ENCODE measurements around the gene MBD6.

Gene MBD6

DNA sequence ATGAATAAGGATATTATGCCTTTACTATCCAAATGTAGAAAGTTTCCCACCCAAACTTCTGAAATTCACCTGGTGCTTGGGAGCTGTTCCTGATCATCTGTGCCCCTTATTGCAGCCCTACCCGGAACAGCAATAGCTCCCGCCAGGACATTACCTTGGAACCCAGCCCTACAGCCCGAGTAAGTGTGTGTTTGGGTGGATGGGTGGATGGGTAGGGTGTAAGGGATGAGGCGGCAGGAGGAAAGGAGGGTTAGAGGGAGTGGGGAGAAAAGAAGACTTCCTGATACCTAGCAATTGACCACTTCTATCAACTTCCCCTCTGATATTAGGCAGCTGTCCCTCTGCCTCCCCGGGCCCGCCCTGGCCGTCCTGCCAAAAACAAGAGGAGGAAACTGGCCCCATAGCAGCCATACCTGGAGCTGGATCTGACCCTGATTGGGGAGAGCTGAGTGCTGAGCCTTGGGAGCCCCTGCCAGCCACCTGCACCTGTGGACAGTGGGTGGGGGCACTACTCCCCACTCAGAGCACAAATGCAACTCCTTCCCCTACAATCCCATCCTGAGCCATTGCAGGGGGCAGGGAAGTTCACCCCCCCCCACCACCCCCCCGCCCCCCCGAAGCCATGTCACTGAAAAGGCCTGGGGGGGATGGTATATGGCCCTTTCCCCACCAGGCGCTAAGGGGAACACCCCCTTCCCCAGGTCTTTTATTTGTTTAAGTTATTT lies 6.4 kb downstream of the MBD6 start:
- DNase-seq = no peak

DNA sequence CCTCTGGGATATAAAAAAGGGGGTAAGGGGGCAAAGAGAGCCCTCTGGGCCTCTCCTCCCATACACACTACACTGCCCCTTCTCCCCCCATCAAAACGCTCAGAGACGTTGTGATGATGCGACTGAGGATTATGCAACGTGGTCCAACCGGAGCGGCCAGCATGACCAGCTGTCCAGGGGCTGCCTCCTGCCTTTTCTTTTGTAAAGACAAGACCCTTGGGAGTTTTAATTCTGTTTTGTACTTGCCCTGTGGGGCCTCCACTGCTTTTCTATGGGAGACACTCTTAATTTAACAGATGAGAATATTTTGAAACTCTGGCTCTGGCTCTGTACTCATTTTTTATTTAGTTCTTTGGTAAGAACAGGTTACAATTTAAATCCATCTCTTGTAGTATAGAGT lies 7.2 kb downstream of the MBD6 start:
- no peak for DNase-seq

DNA sequence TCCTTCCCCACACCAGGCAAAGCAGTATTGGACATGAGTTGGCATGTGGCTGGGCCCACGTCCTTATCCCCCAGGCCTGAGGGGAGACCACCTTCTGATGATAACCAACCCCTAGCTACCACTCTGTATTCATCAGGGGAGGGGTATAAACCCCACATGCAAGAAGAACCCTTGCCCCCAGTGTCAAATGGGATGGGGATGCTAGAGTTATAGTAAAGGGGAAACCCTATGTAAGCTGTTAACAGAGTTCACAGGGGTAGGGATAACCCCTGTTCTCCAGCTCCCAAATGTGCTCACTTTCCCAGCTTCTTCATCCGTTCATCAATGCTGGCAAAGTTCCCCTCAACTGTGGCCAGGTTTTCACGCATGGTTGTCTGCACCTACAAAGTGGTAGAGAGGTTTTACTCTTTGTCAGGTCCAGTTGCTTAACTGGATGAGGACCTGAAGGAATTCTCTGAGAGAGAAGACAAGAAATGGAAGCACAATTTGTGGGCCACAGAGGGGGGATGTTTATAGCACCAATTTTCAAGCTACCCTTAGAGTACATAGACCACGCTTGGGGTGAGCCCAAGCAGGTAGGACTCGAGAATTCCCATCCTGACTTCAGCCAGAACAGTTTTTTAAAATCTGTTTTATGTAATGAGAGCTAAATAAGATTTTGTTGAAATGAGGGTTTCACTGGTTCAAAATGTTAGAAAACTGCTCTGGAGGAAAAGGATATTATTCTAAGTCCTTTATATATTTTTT lies 7.9 kb downstream of the MBD6 start:
- no peak for DNase-seq

GRCh38 chr12:57531836-57532235 lies 9.2 kb downstream of the MBD6 start:
- no peak for DNase-seq

GRCh38 chr12:57533108-57533507 lies 10.5 kb downstream of the MBD6 start:
- no peak for DNase-seq

DNA sequence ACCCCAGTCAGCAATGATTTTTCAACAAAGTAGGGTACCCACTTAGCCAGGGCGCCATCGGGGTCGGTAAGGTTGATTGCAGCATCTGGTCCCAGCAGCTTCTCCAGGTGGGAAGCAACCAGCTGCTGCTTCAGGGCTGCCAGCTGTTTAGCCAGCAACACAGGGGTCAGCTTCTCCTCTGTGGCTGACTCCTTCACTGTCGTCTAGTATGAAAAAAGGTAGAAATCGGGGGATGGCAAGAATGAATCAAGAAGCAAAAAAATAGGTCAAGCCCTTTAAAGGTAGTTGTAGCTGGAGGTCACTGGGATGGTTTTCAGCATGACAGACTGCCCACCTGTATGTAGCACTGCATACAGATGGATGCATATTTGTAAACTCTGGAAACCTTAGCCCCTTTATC lies 11.6 kb downstream of the MBD6 start:
- DNase-seq = no peak

DNA sequence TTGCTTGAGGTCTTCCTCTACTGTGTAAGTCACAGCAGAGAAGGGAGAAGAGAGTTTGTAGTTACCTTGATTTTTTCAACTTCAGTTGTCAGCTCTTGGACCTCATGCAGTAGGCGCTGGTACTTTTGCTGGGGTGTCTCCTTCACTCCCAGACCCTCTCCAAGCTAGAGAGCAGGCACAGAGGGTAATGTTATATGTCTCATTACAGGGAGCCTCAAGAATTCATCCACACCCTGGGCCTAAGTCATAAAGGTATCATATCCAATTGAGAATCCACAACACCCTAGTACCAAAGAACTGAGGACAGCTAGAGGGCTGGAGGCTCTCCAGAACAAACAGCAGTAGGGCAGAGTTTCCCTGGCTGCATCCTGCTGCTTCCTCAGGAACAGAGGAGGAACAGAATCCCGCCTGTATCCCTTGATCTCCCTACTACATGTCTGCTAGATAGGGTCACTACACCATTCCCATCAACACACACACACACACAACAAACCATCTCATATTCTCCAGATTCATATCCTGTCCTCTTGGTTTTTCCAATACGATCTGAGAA lies 12.4 kb downstream of the MBD6 start:
- DNase-seq = no peak

DNA sequence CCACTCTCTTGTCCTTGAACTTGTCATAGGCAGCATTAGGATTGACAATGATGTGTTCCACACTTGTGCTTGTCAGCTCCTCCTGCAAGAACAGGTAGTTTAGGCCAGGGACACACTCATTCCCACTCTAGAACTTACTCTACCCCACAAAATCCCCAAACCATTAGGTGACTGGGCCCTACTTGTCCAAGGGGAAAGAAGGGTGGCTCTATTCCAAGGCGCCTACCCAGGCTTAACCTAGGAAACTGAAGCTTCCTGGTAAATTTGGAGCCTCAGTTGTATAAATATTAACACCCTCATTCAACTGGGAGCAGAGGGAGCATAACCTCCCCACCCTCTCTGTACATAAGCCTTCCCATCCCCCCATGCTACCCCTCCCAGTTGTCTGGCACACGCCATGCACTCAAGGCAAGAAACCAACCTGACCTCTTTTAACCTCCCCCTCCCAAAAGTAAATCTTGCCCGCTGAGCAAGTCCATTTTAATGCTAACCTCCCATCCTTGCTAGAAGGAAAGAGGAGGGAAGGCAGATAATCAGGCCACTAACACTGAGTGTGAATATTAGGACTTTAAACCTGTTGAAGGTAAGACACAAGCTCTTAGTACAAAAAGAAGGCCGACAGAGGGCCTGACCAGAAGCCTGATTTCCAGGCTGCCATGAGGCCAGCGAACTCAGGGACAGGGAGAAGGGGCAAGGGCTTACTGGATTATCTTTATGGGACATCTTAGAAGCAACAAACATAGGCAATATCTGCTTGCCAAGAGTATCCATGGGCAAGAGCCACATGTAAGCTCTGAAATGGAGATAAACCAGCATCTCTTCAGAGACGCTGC lies 13.4 kb downstream of the MBD6 start:
- no peak for DNase-seq

DNA sequence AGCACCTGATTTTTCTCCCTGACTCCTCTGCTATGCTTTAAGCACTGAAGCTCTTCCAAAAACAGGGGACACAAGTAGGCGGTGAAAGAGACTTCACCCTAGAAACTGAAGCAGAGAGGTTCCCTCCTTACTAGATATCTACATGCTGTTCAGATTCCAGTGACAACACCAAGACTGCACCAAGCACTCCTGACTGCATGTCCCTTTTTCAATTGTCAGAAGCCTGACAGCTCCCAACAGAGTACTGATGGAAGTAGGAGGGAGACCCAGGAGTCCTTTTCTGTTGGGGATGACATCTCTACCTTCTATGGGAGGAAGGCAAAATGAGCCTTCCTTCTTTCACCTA lies 13.9 kb downstream of the MBD6 start:
- DNase-seq = no peak

- no peak for DNase-seq
Observed at GRCh38 chr12:57539134-57539768, 16.6 kb downstream of the MBD6 start.

DNA sequence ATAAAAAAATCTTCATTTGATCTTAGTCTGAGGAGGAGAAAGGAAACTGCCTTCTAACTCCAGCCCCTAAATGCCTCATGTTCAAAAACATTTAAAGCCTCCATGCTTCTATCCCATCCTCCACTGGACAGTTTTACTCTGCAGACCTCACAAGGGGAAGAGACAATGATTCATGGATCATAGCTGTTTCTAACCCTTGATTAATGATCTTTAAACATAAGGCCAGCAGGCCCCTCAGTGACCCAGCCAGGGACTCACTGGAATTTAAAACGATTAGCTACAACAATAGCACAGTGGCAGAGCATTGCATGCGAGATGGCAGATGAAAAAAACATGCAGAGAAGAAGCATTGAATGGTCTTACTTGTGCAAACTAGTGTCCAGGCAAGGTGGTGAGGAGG lies 18.4 kb downstream of the MBD6 start:
- no peak for DNase-seq

GRCh38 chr12:57541717-57542116 lies 19.1 kb downstream of the MBD6 start:
- no peak for DNase-seq

DNA sequence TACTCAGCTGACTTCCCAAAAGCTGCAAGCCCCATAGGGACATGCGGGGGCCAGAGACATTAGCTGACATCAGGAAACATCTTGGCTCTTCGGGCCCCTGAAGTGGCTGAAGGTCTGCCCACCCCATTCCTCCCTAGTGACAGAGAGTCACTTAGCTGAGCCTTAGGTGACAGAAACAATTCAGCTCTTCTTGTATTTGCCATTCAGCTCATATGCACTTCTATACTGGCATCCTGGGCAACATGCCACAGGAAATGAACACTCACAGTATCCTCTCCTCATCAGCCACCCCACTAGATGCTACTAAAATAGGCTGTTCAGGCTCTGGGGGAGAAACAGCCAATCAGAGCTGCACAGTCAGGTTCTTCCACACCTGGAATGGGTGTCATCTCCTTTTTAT lies 21.0 kb downstream of the MBD6 start:
- no peak for DNase-seq

DNA sequence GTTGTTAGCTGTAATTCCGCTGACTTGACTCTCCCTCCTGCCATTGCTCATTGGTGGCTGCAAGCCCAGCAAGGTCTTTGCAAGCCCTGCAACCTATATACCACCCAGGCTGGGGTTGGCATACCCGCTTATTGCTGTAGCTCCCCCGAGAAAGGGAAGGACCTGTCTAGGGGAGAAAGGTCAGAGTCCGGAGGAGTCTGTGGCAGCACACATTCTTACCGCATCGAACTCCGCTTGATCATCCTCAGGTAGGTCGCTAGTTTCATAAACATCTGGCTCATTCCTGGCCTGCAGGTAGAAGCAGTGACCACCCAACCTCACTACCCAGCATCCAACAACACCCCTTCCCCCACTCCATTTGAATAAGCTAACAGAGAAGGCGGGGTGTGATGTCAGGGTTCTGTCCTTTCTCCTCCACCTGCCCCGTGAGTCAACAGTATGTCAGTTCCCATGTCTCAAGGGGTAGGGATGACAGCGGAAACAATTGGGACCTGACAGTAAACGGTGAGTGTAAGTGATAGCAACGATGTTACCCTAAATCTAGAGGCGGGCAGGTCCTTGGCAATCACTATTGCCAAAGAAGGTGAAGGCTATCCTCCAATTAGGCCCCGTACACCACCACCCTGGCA lies 23.3 kb downstream of the MBD6 start:
- DNase-seq = no peak

DNA sequence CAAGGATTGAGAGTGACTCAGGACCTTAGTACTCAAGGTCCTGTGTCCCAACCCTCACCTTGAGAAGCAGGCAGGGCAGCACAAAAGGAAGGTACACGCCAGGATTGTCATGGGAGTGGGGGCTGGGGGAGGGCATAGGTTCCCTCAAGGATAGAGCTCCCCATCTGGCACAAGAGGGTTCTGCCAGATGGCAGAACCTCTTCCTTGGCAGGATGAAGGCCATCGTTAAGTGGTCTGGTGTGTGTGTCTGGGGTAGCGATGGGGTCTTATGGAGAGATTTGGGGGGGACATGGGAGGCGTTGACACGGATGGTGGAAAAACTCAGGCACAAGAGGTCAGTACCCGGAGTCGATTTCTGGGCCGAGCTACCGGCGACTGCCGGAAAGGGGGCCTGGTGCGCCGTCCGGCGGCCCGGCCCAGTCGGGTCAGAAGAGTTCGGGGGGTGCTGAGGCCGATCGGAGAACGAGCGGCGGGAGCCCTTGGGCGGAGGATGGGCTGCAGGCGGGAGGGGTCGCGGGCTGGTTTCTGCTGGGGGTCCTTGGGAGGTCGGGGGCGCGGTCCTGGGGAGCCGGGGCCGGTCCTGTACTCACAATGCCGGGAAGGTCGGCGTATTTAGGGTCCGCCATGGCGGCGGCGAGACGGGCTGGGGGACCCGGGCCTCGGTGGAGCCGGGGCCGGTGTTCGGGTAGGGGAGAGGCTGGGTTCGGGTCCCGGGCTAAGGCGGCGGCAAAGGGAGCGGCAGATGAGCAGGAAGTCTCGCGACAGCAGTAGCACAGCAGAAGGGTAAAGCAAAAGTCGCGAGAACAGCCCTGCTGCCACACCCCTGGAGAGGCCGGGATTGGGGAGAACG lies 24.0 kb downstream of the MBD6 start, which contains the start of gene DCTN2:
Gene DCTN2 (minus strand): TSS at position 755 of the 850 bp plus-strand sequence. CDS start 129 bp downstream, at position 626.
- DNase-seq = peak; percentile 37

DNA sequence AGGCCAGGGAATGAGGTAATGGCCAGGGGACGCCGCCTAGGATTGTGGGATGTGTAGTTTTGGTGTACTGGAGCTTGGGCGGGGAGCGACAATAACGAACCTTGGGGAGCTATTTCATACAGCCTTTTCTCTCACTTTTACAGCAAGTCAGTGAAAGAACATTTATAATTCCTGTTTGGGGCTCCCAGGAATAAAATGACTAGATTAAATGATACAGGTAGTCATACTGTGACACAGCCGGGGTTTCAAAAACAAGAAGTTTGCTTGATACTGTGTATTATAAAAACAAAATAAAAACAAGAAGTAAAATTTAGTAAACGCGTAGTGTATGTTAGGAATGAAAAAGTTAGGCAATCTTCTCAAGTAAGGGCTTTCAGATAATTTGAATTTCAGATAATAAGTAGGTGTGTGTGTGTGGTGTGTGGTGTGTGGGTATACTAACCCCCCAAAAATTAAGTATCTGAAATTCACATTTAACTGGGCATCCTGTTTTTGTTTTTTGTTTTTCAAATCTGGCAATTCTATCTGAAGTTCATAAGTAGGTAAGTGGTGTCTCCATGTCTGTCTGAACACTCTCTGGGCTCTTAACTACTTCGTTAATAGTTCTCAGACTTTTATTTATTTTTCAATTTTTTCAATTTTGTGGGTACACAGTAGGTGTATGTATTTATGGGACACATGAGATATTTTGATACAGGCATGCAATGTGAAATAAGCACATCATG lies 24.8 kb downstream of the MBD6 start:
- DNase-seq = no peak

DNA sequence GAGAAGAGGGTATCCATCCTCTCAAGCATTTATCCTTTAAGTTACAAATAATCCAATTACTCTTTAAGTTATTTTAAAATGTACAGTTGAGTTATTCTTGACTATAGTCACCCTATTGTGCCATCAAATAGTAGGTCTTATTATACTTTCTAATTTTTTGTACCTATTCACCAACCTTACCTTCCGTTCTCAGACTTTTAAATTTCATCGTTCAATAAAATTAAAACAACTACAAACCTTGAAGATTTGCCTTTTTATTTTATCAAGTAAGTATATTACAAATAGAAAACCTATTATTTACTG lies 25.3 kb downstream of the MBD6 start:
- DNase-seq = no peak

GRCh38 chr12:57548488-57548887 lies 25.9 kb downstream of the MBD6 start:
- DNase-seq = no peak

DNA sequence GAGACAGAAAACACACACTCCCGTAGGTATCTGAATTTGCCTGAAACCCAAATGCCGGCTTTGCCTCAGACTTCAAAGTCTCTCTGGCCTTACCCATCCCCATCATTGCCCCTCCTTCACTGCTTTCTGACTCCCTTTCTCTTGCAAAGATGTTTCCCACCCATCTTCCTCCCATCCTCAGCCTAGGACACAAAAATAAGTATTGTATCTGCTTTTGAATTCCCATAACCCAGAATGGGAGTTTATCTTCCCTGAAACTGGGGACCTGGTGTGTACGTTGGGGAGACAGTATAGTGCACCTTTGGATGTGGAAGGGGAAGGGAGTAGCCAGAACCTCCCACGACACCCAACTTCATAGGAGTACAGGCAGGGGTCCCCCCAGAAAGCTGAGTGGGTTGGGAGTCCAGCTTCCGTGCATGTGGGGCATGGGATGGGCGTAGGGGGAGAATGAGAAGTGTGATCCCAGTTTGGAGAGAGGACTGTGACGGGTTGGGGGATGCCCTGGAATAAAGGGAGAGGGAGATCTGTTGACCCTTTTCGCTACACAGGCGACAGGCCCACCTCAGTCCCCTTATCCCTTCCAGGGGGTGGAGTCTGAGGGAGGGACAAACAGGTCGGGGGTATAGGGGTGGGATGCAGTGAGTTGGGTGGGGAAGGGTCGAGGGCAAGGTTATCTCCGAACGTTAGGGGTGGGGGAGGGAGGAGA lies 26.7 kb downstream of the MBD6 start:
- DNase-seq = no peak

Data from activated gamma-delta T cell (primary cell).